Mesenchymal stem cell (in vitro differentiated cells and primary cell): ENCODE data around the gene RFX1.

Source experiments
- DNase-seq: peaks from one replicate; pipeline ENCODE4 v3.0.0-alpha.2; 2013
- H2AFZ ChIP-seq: one replicate; pipeline ENCODE4 v1.6.1; 2013; ENCODE audit warnings: low read depth, mild to moderate bottlenecking, control low read depth, inconsistent platforms, low read length, moderate library complexity
- H2AK5ac ChIP-seq: 2 replicates; pipeline ENCODE4 v1.6.1; 2013; ENCODE audit warnings: low read length, moderate library complexity, mild to moderate bottlenecking, inconsistent platforms; ENCODE audit not compliant: severe bottlenecking
- H2BK120ac ChIP-seq: one replicate; pipeline ENCODE4 v1.6.1; 2013; ENCODE audit warnings: low read depth, mild to moderate bottlenecking, inconsistent platforms, low read length, moderate library complexity
- H2BK12ac ChIP-seq, 2 experiments: one replicate each; pipeline ENCODE4 v1.6.1; 2013; ENCODE audit warnings: inconsistent platforms in 2 of 2, low read length in 2 of 2, mild to moderate bottlenecking in 2 of 2, moderate library complexity in 2 of 2, control low read depth in 1 of 2
- H2BK15ac ChIP-seq: one replicate; pipeline ENCODE4 v1.6.1; 2013; ENCODE audit warnings: mild to moderate bottlenecking, low read depth, inconsistent platforms; ENCODE audit not compliant: poor library complexity, severe bottlenecking
- H2BK5ac ChIP-seq: 2 replicates; pipeline ENCODE4 v1.6.1; 2013; ENCODE audit warnings: low read depth, mild to moderate bottlenecking, low read length, control low read depth, inconsistent platforms; ENCODE audit not compliant: poor library complexity, severe bottlenecking
- H3K14ac ChIP-seq, 2 experiments: one replicate each; pipeline ENCODE4 v1.6.1; 2013; ENCODE audit warnings: inconsistent platforms in 2 of 2, low read length in 2 of 2, control low read depth in 1 of 2, mild to moderate bottlenecking in 1 of 2, moderate library complexity in 1 of 2
- H3K18ac ChIP-seq, 2 experiments: one replicate each; pipeline ENCODE4 v1.6.1; 2013; ENCODE audit warnings: inconsistent platforms in 2 of 2, low read length in 2 of 2, control low read depth in 1 of 2, low read depth in 1 of 2, mild to moderate bottlenecking in 1 of 2
- H3K23ac ChIP-seq, 2 experiments: one replicate each; pipeline ENCODE4 v1.6.1; 2013; ENCODE audit warnings: inconsistent platforms in 2 of 2, low read length in 2 of 2, mild to moderate bottlenecking in 2 of 2, moderate library complexity in 2 of 2, control low read depth in 1 of 2
- H3K27ac ChIP-seq: 2 replicates; pipeline ENCODE4 v1.5.1; 2013; ENCODE audit warnings: mild to moderate bottlenecking, moderate library complexity, low read length, control low read depth, inconsistent platforms; ENCODE audit not compliant: poor library complexity, severe bottlenecking
- H3K27me3 ChIP-seq, 2 experiments: 2 replicates each; pipeline versions ENCODE4 v1.6.1 to v1.7.0; 2013; ENCODE audit warnings: low read length in 2 of 2, mild to moderate bottlenecking in 2 of 2, moderate library complexity in 2 of 2, control low read depth in 1 of 2, inconsistent platforms in 1 of 2; ENCODE audit not compliant: control insufficient read depth in 1 of 2, insufficient read depth in 1 of 2
- H3K36me3 ChIP-seq, 2 experiments: 2 replicates each; pipeline versions ENCODE4 v1.6.1 to v1.7.0; 2013; ENCODE audit warnings: low read length in 2 of 2, control low read depth in 1 of 2, inconsistent platforms in 1 of 2, low read depth in 1 of 2, mild to moderate bottlenecking in 1 of 2; ENCODE audit not compliant: insufficient read depth in 2 of 2, control insufficient read depth in 1 of 2
- H3K4ac ChIP-seq, 2 experiments: one replicate each; pipeline ENCODE4 v1.6.1; 2013; ENCODE audit warnings: inconsistent platforms in 2 of 2, low read length in 2 of 2, mild to moderate bottlenecking in 2 of 2, moderate library complexity in 2 of 2, control low read depth in 1 of 2, low read depth in 1 of 2
- H3K4me1 ChIP-seq: 2 replicates; pipeline ENCODE4 v1.6.1; 2013; ENCODE audit warnings: low read depth, low read length, control low read depth; ENCODE audit not compliant: control insufficient read depth, insufficient read depth
- H3K4me2 ChIP-seq: 2 replicates; pipeline ENCODE4 v1.6.1; 2013; ENCODE audit warnings: low read length, mild to moderate bottlenecking, inconsistent platforms; ENCODE audit not compliant: poor library complexity, severe bottlenecking
- H3K4me3 ChIP-seq, 2 experiments: 2 replicates each; pipeline versions ENCODE4 v1.5.1 to v1.7.0; 2013; ENCODE audit warnings: low read length in 2 of 2, mild to moderate bottlenecking in 2 of 2, control low read depth in 1 of 2, low read depth in 1 of 2; ENCODE audit not compliant: insufficient read depth in 1 of 2
- H3K79me1 ChIP-seq: replicated peaks from 2 replicates; pipeline ENCODE4 v1.6.1; 2013; ENCODE audit warnings: mild to moderate bottlenecking, control low read depth, low read length, inconsistent platforms; ENCODE audit not compliant: poor library complexity, severe bottlenecking
- H3K9ac ChIP-seq: 2 replicates; pipeline ENCODE4 v1.7.0; 2013; ENCODE audit warnings: mild to moderate bottlenecking, low read length, moderate library complexity
- H3K9me3 ChIP-seq: 2 replicates; pipeline ENCODE4 v1.7.0; 2013; ENCODE audit warnings: mild to moderate bottlenecking, low read length; ENCODE audit not compliant: control insufficient read depth
- H4K8ac ChIP-seq: one replicate; pipeline ENCODE4 v1.6.1; 2013; ENCODE audit warnings: inconsistent platforms, mild to moderate bottlenecking, low read length, moderate library complexity
- H4K91ac ChIP-seq: one replicate; pipeline ENCODE4 v1.6.1; 2013; ENCODE audit warnings: mild to moderate bottlenecking, low read length, inconsistent platforms
- WGBS: methylation state at CpG from one replicate; pipeline ENCODE4 v1.1.7; 2013; ENCODE audit warnings: mixed read lengths; 5-methylcytosine and 5-hydroxymethylcytosine counted together

RFX1 gene

DNA sequence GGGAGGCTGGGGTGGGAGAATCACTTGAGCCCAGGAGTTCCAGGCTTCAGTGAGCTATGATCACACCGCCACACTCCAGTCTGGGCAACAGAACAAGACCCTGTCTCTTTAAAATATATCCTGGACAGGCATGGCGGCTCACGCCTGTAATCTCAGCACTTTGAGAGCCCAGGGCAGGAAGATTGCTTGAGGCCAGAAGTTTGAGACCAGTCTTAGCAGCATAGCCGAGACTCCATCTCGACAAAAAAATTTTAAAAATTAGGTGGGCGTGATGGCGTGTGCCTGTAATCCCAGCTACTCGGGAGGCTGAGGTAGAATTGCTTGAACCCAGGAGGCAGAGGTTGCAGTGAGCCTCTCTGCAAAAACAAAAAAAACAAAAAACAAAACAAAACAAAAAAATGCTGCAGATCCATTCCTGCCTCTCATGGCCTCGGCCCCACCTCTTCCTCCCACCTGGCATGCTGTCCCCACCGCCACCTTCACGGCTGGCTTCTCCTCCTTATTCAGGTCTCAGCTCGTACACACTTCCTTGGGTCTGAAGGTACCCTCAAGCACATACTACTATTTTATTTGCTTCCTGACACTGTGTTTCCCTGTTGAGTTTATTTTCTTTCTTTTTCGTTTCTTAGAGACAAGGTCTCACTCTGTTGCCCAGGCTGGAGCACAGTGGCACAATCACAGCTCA lies 5.3 kb downstream of the RFX1 start:
- Histone ChIP-seq H3K9ac (no peak overlapping the region), H3K36me3 (peaks cover 13 to 33% of the 10 kb centered on the region in 2 experiments), H4K8ac (no peak overlapping the region), H4K91ac (no peak overlapping the region), H3K14ac (no peak overlapping the region), H3K23ac (no peak overlapping the region), H3K27ac (no peak overlapping the region), H3K18ac (no peak overlapping the region), H3K9me3 (peaks cover 10% of the 10 kb centered on the region), H2AK5ac (no peak overlapping the region), H2BK120ac (no peak overlapping the region), H3K4ac (no peak overlapping the region), H3K79me1 (peaks cover 40% of the 10 kb centered on the region), H3K4me3 (no peak overlapping the region), H3K4me2 (no peak overlapping the region), H3K4me1 (peaks cover 7% of the 10 kb centered on the region), H2AFZ (no peak overlapping the region), H3K27me3 (no peaks in the 10 kb centered on the region), H2BK12ac (no peak overlapping the region), H2BK15ac (no peak overlapping the region), H2BK5ac (no peak overlapping the region)
- 96% methylated on average over 13 of the region's 13 CpGs for WGBS
- no peak for DNase-seq

DNA sequence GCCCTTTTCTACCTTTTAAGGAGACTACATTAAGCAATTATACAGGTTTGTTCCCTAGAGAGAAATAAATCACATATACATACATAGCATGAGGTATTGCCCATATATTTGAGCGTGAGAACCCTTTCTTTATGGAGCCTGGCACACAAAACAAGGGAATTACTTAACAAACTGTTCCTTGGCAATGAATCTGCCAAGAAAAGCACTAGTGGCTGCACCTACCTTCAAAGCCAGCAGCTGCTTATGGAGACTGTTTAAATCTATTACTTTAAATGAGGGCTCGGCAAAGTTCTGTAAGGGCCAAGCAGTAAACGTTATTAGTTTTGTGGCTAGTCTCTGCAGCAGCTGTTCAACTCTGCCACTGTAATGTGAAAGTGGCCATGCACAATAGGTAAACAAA lies 7.0 kb downstream of the RFX1 start:
- Histone ChIP-seq H3K9me3 (peaks cover 10% of the 10 kb centered on the region), H2BK120ac (no peak overlapping the region), H3K27ac (no peak overlapping the region), H3K4me2 (no peak overlapping the region), H3K36me3 (peaks cover 13 to 42% of the 10 kb centered on the region in 2 experiments), H3K4me3 (no peak overlapping the region), H3K9ac (no peak overlapping the region), H3K27me3 (no peaks in the 10 kb centered on the region), H2AFZ (no peak overlapping the region), H4K8ac (no peak overlapping the region), H2BK15ac (no peak overlapping the region), H2AK5ac (no peak overlapping the region), H2BK5ac (no peak overlapping the region), H2BK12ac (no peak overlapping the region), H4K91ac (no peak overlapping the region), H3K4me1 (peaks cover 6% of the 10 kb centered on the region), H3K23ac (no peak overlapping the region), H3K79me1 (peaks cover 46% of the 10 kb centered on the region), H3K14ac (no peak overlapping the region), H3K18ac (no peak overlapping the region), H3K4ac (no peak overlapping the region)
- WGBS: 96% methylated on average over 3 of the region's 3 CpGs
- no peak for DNase-seq

DNA sequence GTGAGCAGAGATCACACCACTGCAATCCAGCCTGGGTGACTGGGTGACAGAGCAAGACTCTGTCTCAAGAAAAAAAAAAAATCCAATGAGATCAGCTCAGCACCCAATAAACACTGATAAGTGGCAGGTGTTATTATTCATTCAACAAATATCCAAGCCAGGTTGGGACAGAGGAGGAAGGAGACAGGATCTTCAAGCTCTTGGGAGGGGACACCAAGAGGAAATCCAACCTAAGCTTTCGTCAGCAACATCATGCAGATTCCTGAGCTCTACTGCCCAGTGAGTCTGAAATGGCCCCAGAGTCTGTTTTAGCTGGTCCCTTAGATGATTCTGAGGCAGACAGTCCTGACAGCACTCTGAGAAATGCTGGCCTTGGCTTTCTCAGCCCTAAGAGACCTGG lies 7.7 kb downstream of the RFX1 start:
- Histone ChIP-seq H3K36me3 (peaks cover 13 to 45% of the 10 kb centered on the region in 2 experiments), H3K4me3 (no peak overlapping the region), H2BK15ac (no peak overlapping the region), H3K9me3 (peaks cover 10% of the 10 kb centered on the region), H2BK5ac (no peak overlapping the region), H3K4ac (no peak overlapping the region), H3K23ac (no peak overlapping the region), H4K91ac (no peak overlapping the region), H3K4me2 (no peak overlapping the region), H2AK5ac (no peak overlapping the region), H4K8ac (no peak overlapping the region), H3K27me3 (no peaks in the 10 kb centered on the region), H3K27ac (no peak overlapping the region), H2AFZ (no peak overlapping the region), H3K14ac (no peak overlapping the region), H3K4me1 (peaks cover 6% of the 10 kb centered on the region), H3K9ac (no peak overlapping the region), H3K18ac (no peak overlapping the region), H2BK12ac (no peak overlapping the region), H3K79me1 (peaks cover 50% of the 10 kb centered on the region), H2BK120ac (no peak overlapping the region)
- DNase-seq: no peak
- 96% methylated on average over 1 of the region's 1 CpG for WGBS

DNA sequence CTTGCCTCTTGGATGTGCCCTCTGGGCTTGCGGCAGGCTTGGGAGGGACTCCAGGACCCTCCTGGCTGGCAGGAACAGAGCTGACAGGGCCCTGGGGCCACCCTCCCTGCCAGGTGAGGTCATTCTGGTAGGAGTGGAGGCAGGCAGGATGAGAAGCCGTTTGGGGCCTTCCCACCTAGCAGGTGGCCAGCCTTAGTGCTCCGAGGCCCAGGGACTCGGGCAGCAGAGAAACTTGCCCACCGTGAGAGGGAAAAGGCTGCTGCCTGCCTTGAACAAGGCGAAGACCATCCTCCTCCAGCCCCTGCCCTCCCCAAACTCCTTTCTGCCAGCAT lies 8.5 kb downstream of the RFX1 start:
- Histone ChIP-seq H3K18ac (no peak overlapping the region), H2BK15ac (no peak overlapping the region), H2AFZ (no peak overlapping the region), H2BK5ac (no peak overlapping the region), H3K14ac (no peak overlapping the region), H3K36me3 (peaks cover 16 to 50% of the 10 kb centered on the region in 2 experiments), H3K4me1 (peaks cover 4% of the 10 kb centered on the region), H2BK120ac (no peak overlapping the region), H2AK5ac (no peak overlapping the region), H3K9me3 (peaks cover 10% of the 10 kb centered on the region), H3K23ac (no peak overlapping the region), H3K4me3 (no peak overlapping the region), H4K8ac (no peak overlapping the region), H3K27me3 (no peaks in the 10 kb centered on the region), H2BK12ac (no peak overlapping the region), H3K9ac (no peak overlapping the region), H3K4me2 (no peak overlapping the region), H3K27ac (no peak overlapping the region), H3K4ac (no peak overlapping the region), H3K79me1 (peaks cover 54% of the 10 kb centered on the region), H4K91ac (no peak overlapping the region)
- DNase-seq: no peak
- WGBS: 97% methylated on average over 6 of the region's 6 CpGs
